Stimulated activated CD4-positive, alpha-beta T cell treated with anti-CD3 and anti-CD28 coated beads, Interleukin-2, amount 100 ng/mL, for 24 hours (primary cell): Measurements from ENCODE around the gene NMS.
"Not testable (repeated sequence)": the region's sequence is repeated elsewhere in the genome, so short reads cannot be mapped to it uniquely, and the experiment has no call there.

Source experiments
- DNase-seq, 2 donors: peaks; one replicate each; pipeline ENCODE4 v3.0.0-alpha.2; 2020

Gene NMS, protein sequence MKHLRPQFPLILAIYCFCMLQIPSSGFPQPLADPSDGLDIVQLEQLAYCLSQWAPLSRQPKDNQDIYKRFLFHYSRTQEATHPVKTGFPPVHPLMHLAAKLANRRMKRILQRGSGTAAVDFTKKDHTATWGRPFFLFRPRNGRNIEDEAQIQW

DNA sequence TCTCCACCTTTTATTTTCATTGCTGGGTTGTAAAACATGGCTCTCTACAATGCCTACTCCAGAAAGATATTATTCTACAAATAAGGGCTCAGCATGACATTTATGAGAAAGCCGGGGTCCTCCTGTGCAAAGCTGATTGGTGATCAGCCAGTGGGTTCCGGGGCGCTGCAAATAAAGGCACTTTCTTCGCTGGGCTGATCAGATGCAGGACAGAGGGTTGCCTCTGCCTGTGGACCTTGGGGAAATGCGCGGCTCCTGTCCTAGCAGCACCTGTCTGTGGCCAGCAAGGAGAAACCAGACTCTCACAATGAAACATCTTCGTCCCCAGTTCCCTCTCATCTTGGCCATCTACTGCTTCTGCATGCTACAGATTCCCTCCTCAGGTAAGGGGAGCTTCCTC lies at the start of gene NMS:
Gene NMS, plus strand, starts transcription at position 301 of the 400 bp plus-strand sequence. Its CDS starts 7 bp downstream, at position 308.
- DNase-seq, result no peak

DNA sequence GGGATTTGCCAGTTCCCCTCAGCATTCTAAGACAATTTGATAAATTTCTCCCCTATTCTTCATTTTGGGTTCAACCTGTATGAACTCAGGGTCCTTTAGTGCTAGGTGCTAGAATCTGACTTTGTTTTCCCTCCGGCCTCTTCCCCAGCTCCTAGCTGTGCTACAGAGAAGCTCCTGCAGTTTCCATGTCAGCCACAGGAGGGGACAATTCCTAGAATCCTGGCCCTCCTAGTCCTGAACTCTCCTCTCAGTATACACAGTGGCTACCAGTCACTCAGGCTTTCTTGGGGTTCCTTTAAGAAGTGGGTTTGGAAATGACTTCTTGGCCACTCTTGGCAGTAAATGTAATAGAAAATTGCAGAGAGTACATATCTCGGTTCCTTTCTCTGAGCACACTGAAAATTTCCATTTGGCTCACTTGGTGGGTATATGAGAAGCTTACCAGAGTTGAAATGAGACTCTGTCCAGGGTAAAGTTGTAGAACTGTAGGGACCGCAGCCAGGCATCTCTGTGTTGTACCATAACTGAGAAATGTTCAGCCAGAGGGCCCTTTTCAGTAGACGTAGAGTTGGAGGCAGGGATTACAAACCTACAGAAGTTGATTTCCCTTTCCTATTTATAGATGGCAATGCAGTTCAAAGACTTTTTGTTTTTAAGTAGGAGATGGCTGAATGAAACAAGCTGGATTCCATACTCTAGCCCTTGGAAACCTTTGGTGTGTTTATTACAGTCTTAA lies 47.8 kb upstream of the NMS start:
- DNase-seq, result no peak

DNA sequence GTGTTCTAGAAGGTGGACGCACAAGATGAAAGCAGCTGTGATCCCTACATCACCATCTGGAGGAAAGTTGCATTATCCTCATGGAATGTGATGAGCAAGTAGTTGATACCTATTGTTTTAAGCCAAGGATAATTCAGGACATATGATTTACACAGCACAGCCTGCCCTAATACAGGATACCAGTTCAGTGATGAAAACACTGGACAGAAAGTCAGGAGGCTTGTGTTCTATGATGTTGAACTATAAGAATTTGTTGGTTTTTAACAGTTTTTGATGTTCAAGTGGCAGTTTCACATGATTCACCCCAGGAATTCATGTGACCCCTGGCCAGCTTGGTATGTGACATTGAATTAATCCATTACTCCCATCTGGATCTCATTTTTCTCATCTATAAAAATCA lies 46.7 kb upstream of the NMS start:
- no peak for DNase-seq

DNA sequence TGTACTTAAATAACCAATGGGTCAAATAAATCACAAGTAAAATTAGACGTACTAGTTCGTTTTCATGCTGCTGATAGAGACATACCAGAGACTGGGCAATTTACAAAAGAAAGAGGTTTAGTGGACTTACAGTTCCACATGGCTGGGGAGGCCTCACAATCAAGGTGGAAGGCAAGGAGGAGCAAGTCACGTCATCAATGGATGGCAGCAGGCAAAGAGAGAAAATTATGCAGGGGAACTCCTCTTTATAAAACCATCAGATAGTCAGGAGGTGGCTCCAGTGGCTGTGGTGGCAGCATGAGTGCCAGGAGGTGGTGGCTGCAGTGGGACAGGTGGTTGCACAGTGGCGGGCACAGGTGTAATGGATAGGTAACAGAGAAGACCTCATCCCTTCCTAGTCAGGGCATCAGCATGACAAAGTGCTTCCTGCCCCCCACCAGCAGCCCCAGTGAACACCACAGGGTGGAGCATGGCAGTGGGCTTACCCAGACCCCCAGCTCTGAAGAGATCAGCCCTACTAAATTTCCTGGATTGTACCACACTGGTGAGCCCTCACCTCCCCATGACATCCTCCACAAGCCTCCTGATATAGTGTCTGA lies 45.9 kb upstream of the NMS start:
- DNase-seq, result no peak

DNA sequence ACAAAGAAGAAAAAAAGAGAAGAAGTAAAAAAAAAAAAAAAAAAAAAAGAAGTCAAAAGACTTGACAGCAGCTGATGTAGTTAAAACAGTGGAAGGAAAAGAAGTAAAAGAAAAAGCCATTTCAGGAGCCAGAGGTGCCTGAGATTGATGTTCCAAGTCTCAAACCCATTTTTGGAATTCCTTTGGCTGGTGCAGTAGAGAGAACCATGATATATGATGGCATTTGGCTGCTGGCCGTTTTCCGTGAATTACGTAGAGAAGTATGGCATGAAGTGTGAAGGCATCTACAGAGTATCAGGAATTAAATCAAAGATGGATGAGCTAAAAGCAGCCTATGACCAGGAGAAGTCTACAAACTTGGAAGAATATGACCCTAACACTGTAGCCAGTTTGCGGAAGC lies 45.2 kb upstream of the NMS start:
- DNase-seq, result no peak

DNA sequence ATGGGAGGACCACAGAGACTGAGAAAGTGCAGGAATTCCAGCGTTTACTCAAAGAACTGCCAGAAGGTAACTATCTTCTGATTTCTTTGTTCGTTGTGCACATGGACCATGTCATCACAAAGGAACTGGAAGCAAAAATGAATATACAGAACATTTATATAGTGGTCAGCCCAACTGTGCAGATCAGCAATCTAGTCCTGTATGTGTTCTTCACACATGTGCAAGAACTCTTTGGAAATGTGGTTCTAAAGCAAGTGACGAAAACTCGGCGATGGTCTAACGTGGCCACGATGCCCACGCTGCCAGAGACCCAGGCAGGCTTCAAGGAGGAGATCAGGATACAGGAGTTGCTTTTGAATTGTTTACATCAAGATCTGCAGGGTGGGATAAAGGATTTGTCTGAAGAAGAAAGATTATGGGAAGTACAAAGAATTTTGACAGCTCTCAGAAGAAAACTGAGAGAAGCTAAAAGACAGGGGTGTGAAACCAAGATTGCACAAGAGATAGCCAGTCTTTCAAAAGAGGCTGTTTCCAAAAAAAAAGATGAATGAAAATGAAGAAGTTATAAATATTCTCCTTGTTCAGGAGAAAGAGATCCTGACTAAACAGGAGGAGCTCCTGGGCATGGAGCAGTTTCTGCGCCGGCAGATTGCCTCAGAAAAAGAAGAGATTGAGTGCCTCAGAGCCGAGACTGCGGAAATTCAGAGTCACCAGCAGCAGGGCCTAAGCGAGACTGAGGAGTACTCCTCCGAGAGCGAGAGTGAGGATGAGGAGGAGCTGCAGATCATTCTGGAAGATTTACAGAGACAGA lies 44.5 kb upstream of the NMS start:
- no peak for DNase-seq

DNA sequence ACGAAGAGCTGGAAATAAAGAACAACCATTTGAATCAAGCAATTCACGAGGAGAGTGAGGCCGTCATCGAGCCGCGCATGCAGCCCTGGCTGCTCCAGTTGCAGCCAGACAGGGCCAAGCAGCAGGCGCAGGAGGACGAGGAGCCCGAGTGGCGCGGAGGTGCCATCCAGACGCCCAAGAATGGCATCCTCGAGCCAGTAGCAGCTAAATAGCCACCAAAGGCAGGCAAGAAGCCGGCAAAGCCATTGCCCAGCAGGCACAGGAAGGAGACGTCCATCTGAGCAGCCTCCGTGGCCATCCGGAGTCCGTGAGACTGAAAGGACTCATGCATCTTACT lies 43.9 kb upstream of the NMS start:
- DNase-seq, result no peak

DNA sequence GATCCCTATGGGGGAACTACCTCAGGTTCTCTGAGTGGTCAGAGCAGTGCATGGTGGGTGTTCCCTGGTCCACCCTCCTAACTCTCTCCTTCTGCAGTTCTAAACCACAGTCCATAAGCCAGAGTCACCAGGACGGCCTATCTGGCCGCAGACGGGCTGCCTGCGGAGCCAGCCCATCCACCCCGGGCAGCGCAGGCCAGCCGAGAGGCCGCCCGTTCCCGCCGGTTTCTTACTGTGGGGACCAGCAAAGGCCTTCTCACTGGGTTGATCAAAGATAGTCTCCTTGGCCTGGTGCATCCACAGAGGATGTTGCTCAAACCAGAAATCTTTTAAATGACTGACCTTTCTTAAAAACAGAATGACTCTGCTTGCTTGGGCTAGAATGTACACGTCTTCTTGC lies 43.2 kb upstream of the NMS start:
- DNase-seq, result no peak

DNA sequence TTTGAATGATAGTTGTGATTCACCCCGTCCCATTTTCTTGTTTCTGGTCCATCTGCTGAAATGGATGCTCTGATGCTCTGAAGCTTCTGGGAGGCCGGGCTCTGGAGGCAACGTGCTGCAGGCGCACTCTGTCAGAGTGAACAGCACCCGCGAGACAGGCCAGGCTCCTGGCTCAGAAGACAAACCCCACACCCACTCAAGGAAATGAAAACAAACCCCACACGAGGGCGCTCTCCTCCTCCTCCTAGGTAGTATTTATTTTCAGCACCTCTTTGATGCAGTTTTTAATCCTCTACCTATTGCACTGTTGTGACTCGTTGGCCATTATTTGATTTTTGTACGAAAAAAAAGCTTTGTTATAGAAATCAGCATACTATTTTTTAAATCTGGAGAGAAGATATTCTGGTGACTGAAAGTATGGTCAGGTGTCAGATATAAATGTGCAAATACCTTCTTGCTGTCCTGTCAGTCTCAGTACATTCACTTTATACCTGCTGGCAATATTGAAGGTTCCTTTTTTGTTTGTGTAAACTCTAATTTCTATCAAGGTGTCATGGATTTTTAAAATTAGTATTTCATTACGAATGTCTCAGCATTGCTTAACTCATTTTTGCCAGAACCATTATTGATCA lies 42.5 kb upstream of the NMS start:
- DNase-seq, result peak; percentile 76 to 77

DNA sequence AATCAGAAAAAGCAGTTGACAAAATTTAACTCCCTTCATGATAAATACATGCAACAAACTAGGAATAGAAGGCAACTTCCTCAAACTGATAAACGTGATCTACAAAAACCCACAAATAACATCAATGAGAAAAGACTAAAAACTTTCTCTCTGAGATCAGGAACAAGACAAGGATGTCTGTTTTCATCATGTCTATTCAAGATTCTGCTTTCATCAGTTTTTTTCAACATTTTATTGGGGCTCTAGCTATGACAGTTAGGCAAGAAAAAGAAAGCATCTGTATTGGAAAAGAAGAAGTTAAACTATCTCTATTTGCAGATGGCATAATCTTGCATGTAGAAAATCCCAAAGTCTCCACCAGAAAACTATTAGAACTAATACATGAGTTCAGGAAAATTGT lies 40.6 kb upstream of the NMS start:
- DNase-seq, result no peak

DNA sequence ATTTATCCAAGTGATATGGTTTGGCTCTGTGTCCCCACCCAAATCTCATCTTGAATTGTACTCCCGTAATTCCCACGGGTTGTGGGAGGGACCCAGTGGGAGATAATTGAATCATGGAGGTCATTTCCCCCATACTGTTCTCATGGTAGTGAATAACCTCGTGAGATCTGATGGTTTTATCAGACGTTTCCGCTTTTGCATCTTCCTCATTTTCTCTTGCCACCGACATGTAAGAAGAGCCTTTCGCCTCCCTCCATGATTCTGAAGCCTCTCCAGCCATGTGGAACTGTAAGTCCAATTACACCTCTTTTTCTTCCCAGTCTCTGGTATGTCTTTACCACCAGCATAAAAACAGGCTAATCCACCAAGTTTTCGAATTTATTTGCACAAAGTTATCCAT lies 32.5 kb upstream of the NMS start:
- DNase-seq, result no peak

DNA sequence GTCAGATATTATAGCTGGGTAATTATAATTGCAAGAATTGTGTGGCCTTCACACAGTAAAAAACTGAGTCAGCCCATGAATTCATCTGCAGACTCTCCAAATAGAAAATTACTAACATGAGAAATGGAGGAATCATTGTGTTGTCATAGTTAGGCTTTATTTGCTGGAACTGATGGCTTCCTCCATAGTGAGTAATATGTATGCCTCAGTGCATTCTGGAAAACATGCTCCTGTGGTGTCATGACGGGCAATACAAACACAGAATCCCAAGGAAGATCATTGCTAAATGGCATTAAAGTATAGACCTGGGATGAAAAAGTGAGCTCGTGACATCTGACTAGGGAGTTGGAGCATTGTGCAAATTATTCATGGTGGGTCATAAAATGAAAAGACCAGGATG lies 23.6 kb upstream of the NMS start:
- no peak for DNase-seq

DNA sequence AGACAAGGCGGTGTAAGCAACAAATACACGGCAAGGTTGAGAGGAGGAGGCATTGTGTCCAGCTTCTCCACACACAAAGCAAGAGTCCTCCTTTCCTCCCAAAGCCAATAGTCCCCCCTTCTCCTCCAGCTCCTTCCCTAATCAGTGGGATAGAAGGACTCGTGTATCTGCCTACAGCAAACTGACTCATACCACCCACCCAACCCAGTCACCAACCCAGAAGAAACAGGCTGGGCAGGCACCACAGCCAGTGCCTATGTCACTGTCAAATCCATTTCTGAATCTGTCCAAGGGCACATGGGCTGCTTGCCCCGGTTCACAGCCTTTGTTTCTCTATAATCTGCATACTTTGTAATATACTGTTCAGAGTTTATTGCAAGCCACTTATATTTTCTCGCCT lies 19.2 kb upstream of the NMS start:
- DNase-seq, result no peak

DNA sequence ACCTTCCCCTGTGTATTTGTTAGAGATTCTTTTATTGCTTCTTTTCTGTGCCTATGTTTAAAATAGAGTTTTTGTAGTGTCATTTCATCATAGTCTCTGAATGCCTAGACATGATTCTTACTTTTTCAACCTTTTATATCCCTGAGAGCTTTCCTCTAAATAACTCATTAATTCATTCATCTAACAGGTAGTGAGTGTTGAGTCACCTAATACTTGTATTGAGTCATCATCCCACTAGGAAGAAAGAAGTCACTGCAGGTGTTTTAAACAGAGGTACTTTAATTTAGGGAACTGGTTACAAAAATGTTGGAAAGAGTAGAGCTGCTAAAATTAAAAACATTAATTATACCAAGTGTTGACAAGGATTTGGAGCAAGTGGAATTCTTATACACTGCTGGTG lies 18.5 kb upstream of the NMS start:
- no peak for DNase-seq

DNA sequence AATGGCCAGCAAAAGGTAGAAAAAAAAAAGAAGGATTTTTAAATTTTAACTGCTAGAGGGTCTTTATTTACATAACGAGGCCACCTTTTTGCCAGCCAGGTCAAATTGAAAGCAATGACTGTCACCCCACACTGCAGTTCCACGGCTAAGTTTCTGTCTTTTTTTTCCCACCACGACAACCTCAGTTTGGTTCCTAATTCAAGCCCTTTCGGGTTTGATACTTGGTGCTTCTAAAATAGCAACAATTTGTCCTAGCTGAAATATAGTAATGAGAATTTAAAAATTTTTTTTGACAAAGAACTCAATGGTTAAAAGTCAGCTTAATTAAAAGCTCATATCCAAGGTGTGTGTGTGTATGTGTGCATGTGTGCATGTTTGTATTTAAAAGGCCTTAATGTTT lies 16.4 kb upstream of the NMS start:
- no peak for DNase-seq

DNA sequence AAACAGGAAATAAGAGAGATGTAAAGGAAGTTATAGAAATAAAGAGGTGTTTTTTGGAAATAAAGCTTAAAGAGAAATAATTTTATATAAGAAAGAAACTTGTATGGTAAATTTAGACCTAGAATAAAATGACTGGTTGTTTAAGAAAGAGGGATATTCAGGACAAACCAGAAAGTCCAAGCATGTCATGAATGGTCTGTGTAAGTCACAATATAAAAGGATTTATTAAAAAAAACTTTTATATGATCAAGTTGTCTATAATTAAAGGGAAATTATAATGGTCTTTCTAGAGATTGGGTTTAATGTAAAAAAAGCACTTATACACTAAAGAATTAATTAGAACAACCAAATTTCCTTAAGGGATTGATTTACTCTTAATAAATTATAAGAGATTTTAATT lies 13.9 kb upstream of the NMS start:
- not testable (repeated sequence) for DNase-seq

DNA sequence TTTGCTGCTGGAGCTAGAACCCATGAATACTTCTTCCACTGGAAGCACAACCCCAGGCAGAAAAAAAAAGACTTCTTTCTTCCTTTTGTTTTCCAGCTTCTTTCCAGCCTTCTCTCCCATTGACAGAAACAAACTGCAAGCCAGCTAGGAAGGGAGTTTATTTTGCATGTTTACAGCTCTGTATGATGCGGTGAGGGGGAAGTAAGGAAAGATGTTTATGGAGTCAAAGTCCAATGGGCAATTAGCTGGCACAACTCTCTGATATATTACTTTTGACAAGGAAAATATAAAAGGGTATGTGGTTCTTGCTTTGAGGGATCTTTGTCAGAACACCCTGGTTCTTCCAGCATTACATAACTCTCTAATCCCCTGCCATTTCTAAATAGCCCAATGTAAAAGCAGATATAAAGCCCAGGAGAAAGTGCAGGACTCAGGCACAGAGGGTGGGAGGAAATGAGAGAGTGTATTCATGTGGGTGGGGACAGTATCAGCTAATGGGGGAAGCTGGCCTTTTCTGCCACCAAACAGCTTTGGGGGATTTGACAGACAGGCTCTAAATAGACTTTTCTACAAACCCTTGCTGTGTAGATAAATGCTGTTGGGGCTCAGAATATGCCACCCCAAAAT lies 9.3 kb upstream of the NMS start:
- DNase-seq, result no peak

DNA sequence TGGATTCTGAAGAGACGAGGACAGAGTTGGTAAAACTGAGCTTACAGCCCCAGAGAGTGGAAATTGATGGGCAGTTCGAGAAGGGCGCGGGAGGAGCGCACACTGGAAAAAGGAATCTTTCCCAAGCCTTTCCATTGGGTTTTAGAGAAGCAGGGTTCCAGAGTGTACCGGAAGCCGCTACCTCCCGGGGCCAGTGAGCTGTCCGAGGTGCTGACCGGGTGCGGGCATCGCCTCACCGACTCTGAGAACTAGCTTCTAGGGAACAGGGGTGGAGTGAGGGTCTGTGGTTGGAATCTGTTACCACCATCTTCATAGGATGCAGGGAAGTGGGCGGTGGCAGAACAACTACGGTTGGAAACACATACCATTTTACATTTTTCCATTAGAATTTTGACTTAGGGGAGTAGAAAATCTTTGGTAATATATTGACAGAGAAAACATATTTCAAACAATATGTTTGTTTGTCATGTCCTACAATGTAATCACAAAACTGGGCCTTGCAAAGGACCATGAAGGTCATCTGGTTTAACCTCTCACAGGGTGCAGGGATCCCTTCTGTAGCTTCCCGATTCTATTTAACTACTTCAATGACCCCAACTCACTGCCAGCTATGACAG lies 724 bp downstream of the NMS start:
- DNase-seq, result peak in 1 of 2 donors; percentile 24

DNA sequence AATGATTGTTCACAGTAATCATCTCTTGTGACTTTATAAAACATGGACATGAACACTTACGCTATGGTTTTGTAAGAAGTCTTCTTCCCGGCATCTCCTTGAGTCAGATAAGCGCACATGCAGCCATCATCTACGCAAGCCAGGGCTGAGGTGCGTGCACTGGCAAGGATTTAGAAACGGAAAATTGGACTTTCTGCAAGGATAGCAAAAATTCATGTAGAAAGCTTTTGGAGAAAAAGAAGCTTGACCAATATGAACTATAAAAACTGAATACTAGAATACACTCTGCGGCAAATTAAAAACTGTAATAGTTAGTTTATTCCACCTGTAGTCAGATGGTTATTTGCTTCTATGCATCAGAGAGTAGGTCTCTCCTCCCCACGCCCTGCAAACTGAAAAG lies 6.3 kb downstream of the NMS start:
- DNase-seq, result no peak

DNA sequence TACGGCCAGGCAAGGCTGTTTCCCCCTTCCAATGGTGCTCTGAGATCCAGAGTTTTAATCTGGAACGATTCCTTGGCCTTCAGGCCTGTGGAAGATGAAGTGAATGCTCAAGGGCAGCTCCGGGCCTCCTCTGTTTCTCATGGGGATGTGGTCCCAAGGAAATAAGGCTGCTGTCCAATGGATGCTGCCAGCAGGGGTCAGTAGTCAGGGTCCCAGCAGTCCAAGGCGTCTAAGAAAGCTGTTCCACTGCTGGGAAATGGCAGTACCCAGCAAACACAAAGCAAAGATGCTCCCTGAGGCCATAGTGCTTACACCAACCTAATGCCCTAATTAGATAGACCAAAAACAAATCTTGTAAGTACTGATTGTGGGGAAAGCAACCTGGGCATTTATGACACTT lies 12.5 kb downstream of the NMS start:
- peak in 1 of 2 donors; percentile 11 for DNase-seq

DNA sequence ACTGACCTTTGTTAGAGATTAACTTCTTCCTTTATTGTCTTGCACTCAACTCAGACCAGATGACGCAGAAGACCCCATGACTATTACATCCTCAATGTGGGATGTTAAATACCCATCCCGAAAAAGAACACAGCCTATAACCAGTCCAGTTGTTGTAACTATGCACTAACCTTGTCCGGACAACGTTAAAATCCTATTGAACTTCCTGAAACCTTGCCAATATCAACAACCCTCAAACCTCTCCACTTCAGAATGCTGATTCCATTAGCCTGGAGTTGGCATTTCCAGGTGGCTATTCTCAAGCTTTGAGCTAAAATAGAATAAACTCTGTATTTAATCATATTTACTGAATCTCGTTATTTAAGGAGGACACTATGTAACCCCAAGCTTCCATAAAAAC lies 13.6 kb downstream of the NMS start:
- no peak for DNase-seq

DNA sequence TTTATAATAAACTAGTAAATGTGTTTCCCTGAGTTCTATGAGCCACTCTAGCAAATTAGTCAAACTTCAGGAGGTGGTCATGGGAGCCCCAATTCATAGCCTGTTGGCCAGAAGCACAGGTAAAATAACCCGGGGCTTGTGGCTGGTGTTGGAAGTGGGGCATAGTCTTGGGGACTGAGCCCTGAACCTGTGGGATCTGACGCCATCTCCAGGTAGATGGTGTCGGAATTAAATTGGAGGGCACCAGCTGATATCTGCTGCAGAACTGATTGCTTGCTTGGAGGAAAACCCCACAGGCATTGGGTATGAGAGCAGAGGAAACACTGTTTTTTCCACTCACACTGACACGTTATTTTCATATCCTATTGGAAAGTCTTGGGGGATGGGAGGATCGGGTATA lies 14.1 kb downstream of the NMS start:
- no peak for DNase-seq

DNA sequence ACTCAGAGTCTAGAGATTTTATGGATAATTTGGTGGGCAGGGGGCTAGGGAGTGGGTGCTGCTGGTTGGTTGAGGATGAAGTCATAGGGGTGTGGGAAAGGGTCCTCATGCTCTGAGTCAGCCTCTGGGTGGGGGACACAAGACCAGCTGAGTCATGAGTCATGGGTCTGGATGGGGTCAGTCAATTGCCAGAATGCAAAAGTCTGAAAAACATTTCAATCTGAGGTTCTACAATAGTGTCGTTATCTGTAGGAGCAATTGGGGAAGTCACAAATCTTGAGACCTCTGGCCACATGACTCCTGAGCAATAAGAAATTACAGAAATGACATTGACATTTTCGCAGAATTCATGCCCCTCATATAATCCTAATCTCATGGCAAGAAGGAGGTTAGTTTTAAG lies 15.1 kb downstream of the NMS start:
- DNase-seq, result no peak
